Activated CD4-positive, alpha-beta T cell treated with anti-CD3 and anti-CD28 coated beads, Interleukin-2, amount 10 ng/mL, durations not matched to agents 24 days and 14 days (primary cell): ENCODE data around the gene TRMT11. TPM values are rescaled to one million over a fixed set of nuclear protein-coding genes. Genes with fewer than 3 reads are reported as not detected.

Experiments used
- DNase-seq: peaks from one replicate; pipeline ENCODE4 v3.0.0; 2022
- H3K27ac Mint-ChIP-seq: one replicate; pipeline ENCODE4 v1.8.0; 2022; ENCODE audit warnings: mild to moderate bottlenecking, mixed read lengths
- H3K27me3 Mint-ChIP-seq: one replicate; pipeline ENCODE4 v1.8.0; 2022; ENCODE audit warnings: mixed read lengths
- H3K36me3 Mint-ChIP-seq: one replicate; pipeline ENCODE4 v1.8.0; 2022; ENCODE audit warnings: low read depth, mild to moderate bottlenecking, mixed read lengths
- H3K4me1 Mint-ChIP-seq: one replicate; pipeline ENCODE4 v1.8.0; 2021; ENCODE audit warnings: mixed read lengths
- H3K4me3 Mint-ChIP-seq: one replicate; pipeline ENCODE4 v1.8.0; 2022; ENCODE audit warnings: mild to moderate bottlenecking, moderate library complexity, mixed read lengths
- H3K9me3 Mint-ChIP-seq: one replicate; pipeline ENCODE4 v1.8.0; 2021; ENCODE audit warnings: mixed read lengths
- intact Hi-C: fragments of 100-400 bp; cut with micrococcal nuclease; formaldehyde crosslinking; loops from one replicate; pipeline ENCODE4 v1.15.1; 2023
- total RNA-seq: library from RNA; stranded (reverse); gene quantifications from 2 replicates; pipeline ENCODE4 v1.2.3, GENCODE V29; 2022

The TRMT11 gene
- total RNA-seq, 1 donor from 2014 or later, result 34.4 TPM

DNA sequence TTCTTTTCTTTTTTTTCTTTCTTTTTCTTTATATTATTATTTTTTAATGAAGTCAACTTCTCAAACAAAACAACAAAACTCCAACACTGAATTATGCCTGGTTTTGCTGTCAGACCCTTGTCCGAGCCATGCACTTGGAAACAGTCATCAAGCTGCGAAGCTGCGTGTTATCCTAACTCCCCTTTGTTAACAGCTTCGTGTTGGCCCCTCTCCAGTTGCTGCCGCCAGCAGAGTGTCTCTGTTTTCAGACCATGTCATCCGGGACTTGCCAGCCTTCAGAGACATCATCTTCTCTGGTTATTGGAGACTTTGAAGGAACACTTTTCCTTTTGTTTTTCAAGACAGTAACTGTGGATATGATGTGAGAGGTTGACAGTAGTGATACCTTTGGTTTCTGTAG lies 83.1 kb downstream of the TRMT11 start:
- H3K36me3 Mint-ChIP-seq, result peaks cover 2% of the 10 kb centered on the region
- intact Hi-C loops, result no loop called here
- no peaks in the 10 kb centered on the region for H3K9me3 Mint-ChIP-seq
- H3K27ac Mint-ChIP-seq, result no peak overlapping the region
- no peak for DNase-seq
- H3K4me3 Mint-ChIP-seq, result no peak overlapping the region
- no peaks in the 10 kb centered on the region for H3K27me3 Mint-ChIP-seq
- H3K4me1 Mint-ChIP-seq, result no peaks in the 10 kb centered on the region

DNA sequence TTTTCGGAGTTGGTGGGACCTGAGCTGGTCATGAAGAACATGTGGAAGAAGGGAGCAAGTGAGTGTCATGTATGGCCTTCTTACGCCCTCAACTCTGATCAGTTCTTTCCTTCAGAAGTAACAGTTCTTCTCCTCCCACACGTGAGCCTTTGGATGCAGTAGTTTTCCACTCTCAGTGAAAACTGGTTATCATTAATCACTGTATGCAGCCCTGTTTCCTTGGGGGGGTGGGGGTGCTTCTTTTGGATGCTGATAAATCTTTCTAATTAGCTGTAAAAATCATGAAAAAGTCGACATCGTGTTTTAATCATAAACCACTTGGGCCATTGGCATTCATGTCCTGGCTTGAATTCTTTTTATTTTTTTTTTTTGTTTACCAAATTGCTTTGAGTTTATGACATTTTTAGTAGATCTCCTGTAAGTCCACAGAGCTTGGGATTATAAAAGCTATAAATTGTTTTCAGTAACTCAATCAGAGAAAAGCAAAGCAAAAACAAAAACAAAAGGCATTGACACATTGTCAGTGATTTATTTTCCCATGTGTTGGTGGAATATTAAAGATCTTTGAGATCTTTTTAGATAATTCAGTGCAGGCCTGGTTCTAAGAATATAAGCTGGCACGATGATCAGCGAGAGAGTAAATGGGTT lies 84.8 kb downstream of the TRMT11 start:
- intact Hi-C loops, result no loop called here
- H3K36me3 Mint-ChIP-seq, result peaks cover 2% of the 10 kb centered on the region
- no peaks in the 10 kb centered on the region for H3K9me3 Mint-ChIP-seq
- no peak overlapping the region for H3K4me3 Mint-ChIP-seq
- H3K4me1 Mint-ChIP-seq, result no peaks in the 10 kb centered on the region
- H3K27ac Mint-ChIP-seq, result no peak overlapping the region
- no peak for DNase-seq
- no peaks in the 10 kb centered on the region for H3K27me3 Mint-ChIP-seq

DNA sequence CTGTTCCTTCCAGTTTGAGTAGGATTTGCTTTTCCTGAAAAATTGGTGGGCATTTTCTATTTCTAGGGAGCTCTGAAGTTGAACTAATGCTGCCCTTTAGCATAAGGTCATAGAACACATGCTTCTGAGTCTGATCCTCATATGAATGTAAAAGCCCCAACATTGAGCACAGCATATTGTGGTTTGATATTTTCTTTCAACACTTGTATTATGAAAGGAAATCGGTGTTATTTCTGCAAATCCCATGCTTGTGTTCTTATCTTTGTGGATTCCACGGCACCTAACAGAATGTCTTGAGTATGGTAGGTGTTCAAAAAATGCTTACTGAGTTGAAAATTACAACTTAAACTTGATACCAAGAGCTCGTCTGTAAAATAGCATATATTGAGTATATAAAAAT lies 85.8 kb downstream of the TRMT11 start:
- Mint-ChIP-seq H3K4me1 (no peaks in the 10 kb centered on the region), H3K9me3 (no peaks in the 10 kb centered on the region), H3K4me3 (no peak overlapping the region), H3K27me3 (no peaks in the 10 kb centered on the region), H3K27ac (no peak overlapping the region), H3K36me3 (peaks cover 2% of the 10 kb centered on the region)
- intact Hi-C loops, result no loop called here
- DNase-seq, result no peak

DNA sequence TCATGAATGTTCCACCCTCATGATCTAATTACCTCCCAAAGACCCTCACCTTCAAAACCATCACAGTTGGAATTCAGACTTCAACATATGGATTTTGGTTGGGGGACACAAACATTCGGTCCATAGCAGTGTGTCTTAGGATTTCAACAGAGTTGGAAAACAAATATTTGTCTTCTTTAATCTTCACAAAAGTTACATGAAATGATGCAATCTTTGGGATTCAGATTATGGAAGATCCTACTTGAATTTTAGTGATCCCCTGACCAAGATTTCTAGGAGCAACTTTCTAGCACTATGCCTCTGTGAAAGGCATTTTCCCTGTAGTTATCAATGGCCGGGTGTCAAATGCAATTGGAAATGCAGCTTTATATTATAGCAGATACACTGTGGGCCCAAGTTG lies 86.5 kb downstream of the TRMT11 start:
- peaks cover 2% of the 10 kb centered on the region for H3K36me3 Mint-ChIP-seq
- no peak for DNase-seq
- H3K9me3 Mint-ChIP-seq, result no peaks in the 10 kb centered on the region
- intact Hi-C loops, result no loop called here
- H3K27me3 Mint-ChIP-seq, result no peaks in the 10 kb centered on the region
- no peaks in the 10 kb centered on the region for H3K4me1 Mint-ChIP-seq
- no peak overlapping the region for H3K27ac Mint-ChIP-seq
- no peak overlapping the region for H3K4me3 Mint-ChIP-seq

DNA sequence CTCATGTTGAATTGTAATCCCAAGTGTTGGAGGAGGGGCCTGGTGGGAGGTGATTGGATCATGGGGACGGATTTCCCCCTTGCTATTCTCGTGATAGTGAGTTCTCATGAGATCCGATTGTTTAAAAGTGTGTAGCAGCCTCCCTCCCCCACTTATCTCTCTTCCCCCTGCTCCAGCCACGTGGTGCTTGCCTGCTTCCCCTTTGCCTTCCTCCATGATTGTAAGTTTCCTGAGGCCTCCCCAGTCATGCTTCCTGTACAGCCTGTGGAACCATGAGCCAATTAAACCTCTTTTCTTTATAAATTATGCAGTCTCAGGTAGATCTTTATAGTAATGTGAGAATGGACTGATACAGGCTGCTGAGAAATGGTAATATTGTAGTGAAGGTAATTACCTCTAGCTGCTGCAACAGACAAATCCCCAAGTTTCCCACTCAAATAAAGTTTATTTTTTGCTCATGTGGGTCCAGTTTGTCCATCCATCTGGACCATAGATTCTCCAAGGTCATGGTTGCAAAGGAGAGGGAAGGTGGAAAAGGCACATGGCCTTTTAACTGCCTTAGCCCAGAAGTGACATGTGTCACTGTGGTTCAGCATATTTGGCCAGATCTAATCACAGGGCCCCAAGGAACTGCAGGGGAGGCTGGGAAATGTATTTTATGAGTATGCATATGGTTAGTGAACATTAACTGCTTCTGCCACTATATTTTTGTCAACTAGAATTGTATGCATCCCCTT lies 89.2 kb downstream of the TRMT11 start:
- Mint-ChIP-seq H3K9me3 (no peaks in the 10 kb centered on the region), H3K27me3 (no peaks in the 10 kb centered on the region), H3K4me3 (no peak overlapping the region), H3K4me1 (no peaks in the 10 kb centered on the region), H3K27ac (no peak overlapping the region), H3K36me3 (no peaks in the 10 kb centered on the region)
- intact Hi-C loops, result no loop called here
- DNase-seq, result no peak

DNA sequence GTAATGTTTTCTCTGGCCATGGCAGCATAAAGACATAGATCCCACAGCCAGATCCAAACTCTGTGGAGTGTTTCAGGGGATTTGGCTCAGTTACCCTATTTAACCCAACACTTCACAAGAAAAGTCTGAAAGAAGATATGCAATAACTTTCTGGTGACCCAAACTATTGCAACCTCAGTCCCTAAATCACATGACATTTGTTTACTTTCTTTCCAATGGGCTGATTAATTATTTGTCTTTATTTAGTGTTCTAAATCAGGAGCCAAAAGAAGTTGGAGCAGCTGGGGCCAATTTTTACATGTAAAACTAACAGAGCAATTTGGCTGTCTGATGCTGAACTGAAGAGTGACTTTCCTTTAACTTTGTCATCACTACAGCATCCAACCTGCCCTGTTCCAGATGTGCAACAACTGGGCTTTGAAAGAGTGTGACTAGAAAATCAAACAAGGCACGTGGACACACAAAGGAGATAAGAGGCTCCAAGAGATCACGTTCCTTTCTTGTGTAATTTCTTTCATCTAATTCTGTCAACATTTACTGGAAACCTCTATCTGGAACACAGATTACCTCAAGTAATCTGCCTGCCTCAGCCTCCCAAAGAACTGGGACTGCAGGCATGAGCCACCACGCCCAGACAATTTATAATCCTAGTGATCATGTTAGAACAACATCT lies 90.8 kb downstream of the TRMT11 start:
- Mint-ChIP-seq H3K4me3 (no peak overlapping the region), H3K4me1 (no peaks in the 10 kb centered on the region), H3K9me3 (no peaks in the 10 kb centered on the region), H3K27me3 (no peaks in the 10 kb centered on the region), H3K27ac (no peak overlapping the region), H3K36me3 (no peaks in the 10 kb centered on the region)
- intact Hi-C loops, result no loop called here
- no peak for DNase-seq

DNA sequence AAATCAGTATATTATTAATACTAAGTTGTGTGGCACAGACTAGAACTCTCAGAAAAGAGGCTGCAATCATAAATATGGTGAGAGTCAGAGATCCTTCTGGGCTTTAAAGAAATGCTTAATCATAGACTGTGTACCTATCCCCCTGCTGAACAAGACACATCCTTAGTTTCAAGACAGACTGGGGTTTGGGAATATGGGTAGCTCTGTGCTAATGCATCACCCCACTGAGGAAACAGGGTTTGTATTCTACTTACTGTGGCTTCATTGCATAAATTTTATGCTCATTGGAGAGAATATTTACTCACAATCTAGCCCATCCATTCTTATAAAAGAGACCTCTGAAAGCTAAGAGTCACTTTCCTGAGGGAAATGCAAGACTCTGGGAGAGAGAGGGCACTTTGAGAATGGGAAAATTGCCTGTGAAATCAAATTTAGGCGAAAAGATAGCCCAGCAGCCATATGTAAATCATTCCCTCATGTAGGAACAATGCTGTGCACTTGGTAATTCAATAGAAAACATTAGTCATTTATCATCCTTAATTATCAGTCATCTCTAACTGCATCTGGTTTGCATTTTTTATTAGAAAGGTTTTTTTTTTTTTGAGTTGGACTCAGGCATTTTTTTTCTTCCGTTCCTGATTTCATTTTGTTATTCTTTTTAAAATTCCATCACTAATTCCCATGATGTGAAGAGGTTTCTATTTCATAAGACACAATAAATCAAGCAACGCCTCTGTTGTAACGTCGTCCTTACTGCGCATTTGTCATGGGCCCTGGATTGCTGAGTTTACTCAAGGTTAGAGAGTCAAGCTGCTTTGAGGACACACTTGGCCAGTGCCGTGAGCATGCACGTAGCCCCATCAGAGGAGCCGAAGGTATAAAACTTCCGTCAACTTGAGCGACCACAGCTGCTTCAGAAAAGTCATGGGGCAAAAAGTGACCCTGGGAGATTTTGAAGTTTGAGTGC lies 91.8 kb downstream of the TRMT11 start:
- Mint-ChIP-seq H3K4me3 (no peak overlapping the region), H3K9me3 (no peaks in the 10 kb centered on the region), H3K27me3 (no peaks in the 10 kb centered on the region), H3K4me1 (no peaks in the 10 kb centered on the region), H3K36me3 (no peaks in the 10 kb centered on the region), H3K27ac (no peak overlapping the region)
- intact Hi-C loops, result no loop called here
- DNase-seq, result no peak

DNA sequence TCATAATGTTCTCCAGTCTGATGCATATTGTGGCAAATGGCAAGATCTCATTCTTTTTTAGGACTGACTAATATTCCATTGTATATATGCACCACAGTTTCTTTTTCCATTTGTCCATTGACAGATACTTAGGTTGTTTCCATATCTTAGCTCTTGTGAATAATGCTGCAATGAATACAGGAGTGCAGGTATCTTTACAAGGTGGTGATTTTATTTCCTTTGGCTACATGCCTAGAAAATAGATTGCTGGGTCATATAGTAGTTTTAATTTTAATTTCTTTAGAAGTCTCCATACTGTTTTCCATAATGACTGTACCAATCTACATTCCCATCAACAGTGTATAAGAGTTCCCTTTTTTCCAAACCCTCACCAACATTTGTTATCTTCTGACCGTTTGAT lies 97.5 kb downstream of the TRMT11 start:
- intact Hi-C loops, result no loop called here

DNA sequence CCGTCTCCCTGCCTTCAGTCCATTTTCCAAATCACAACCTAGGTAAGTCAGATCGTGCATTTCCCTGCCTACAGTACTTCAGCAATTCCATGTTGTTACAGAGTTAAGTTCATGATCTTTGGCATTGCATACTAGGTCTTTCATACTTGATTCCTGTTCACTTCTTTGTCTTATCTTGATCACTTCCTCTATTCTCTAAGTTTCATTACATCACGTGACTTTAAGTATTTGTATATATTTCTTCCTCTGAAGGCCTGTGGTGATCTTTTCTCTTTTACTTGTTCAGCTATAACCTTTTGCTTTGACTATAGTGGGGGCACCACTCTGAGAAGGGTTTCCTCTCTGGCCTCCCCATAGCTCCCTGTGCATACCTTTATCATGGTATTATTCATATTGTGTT lies 100.2 kb downstream of the TRMT11 start:
- DNase-seq, result no peak
- peaks cover 5% of the 10 kb centered on the region for H3K4me1 Mint-ChIP-seq
- H3K9me3 Mint-ChIP-seq, result peaks cover 3% of the 10 kb centered on the region
- intact Hi-C loops, result no loop called here
- H3K27ac Mint-ChIP-seq, result no peak overlapping the region
- H3K4me3 Mint-ChIP-seq, result no peak overlapping the region
- H3K27me3 Mint-ChIP-seq, result no peaks in the 10 kb centered on the region
- H3K36me3 Mint-ChIP-seq, result no peaks in the 10 kb centered on the region

More for the DNA sequence above, 97.5 kb downstream of the TRMT11 start:
- no peaks in the 10 kb centered on the region for H3K36me3 Mint-ChIP-seq
- H3K27me3 Mint-ChIP-seq, result no peaks in the 10 kb centered on the region
- DNase-seq, result no peak
- H3K27ac Mint-ChIP-seq, result no peak overlapping the region
- H3K9me3 Mint-ChIP-seq, result peaks cover 3% of the 10 kb centered on the region
- peaks cover 5% of the 10 kb centered on the region for H3K4me1 Mint-ChIP-seq
- H3K4me3 Mint-ChIP-seq, result no peak overlapping the region

Other genes with a start within 250 kb of the TRMT11 start
- gene HEY2, start 236.9 kb upstream of the TRMT11 start, total RNA-seq, result not detected in 2 replicates
- gene NCOA7, start 195.6 kb upstream of the TRMT11 start, total RNA-seq, result 52.5 and 53.7 TPM in 2 replicates
- 8.5 and 8.9 TPM in 2 replicates for gene HINT3, start 29.8 kb upstream of the TRMT11 start, total RNA-seq